ENCODE data around the gene CDH13. TPM values are rescaled to one million over a fixed set of nuclear protein-coding genes. Genes with fewer than 3 reads are reported as not detected.

Gene CDH13
- total RNA-seq, 1 donor from 2014 or later, result not detected

DNA sequence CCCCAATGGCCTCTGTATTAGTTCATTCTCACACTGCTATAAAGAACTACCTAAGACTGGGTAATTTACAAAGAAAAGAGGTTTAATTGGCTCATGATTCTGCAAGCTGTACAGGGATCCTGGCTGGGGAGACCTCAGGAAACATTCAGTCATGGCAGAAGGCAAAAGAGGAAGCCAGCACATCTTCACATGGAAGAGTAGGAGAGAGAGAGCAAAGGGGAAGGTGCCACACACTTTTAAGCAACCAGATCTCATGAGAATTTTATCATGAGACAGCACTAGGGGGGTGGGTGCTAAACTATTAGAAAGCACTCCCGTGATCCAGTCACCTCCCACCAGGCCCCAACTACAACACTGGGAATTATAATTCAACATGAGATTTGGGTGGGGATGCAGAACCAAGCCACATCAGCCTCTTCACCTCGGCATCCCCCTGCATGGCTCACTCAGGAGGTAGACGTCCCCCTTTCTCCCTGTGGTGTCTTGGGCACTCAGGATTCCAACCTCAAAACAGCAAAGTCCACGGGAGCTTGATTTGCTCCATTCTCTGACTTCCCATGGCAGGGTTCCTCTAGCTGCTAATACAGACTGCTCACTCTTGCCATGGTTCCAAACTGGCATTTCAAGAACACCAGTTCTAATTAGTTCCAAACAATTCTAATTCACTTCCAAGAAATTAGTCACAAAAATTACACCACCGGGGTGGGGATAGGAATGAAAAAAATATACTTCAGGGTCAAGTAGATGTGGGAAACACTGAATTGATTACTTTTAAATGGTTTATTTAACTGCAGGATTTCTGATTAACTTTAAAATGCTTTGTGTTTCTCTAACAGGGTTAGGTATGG lies 977.2 kb downstream of the CDH13 start:
- intact Hi-C loops (cut with micrococcal nuclease), result no loop called here
- Mint-ChIP-seq H3K4me1 (no peaks in the 10 kb centered on the region), H3K36me3 (ENCODE audit: low read depth) (no peaks in the 10 kb centered on the region), H3K9me3 (no peaks in the 10 kb centered on the region), H3K27ac (no peak overlapping the region), H3K27me3 (peaks cover 7% of the 10 kb centered on the region), H3K4me3 (no peak overlapping the region)
- TF ChIP-seq, protein P1, sequence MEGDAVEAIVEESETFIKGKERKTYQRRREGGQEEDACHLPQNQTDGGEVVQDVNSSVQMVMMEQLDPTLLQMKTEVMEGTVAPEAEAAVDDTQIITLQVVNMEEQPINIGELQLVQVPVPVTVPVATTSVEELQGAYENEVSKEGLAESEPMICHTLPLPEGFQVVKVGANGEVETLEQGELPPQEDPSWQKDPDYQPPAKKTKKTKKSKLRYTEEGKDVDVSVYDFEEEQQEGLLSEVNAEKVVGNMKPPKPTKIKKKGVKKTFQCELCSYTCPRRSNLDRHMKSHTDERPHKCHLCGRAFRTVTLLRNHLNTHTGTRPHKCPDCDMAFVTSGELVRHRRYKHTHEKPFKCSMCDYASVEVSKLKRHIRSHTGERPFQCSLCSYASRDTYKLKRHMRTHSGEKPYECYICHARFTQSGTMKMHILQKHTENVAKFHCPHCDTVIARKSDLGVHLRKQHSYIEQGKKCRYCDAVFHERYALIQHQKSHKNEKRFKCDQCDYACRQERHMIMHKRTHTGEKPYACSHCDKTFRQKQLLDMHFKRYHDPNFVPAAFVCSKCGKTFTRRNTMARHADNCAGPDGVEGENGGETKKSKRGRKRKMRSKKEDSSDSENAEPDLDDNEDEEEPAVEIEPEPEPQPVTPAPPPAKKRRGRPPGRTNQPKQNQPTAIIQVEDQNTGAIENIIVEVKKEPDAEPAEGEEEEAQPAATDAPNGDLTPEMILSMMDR (IDR thresholded peaks at IDR 0.05), result no peak
- no peak for ATAC-seq (ENCODE audit: low read depth)
- POLR2A ChIA-PET, result no interaction called here
- CTCF ChIA-PET, result no interaction called here
- DNase-seq, result no peak

DNA sequence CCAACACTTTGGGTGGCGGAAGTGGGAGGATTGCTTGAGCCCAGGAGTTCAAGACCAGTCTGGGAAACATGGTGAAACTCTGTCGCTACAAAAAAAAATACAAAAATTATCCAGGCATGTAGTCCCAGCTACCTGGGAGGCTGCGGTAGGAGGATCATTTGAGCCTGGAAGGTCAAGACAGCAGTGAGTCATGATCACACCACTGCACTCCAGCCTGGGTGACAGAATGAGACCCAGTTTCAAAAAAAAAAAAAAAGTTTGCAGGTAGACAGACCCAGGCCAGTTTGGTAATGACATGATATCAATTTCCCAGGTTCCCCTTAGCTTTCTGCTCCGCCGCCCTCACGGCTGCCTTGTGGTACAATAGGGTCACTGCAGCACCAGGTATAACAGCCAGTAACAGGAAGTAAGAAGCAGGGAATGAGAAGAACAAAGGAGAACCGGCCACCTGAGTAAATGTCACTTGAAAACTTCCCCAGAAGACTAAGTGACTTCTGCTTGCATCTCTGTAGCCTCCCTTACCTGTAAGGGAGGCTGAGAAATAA lies 979.8 kb downstream of the CDH13 start:
- DNase-seq (no peak), ATAC-seq (ENCODE audit: low read depth) (no peak)
- H3K9me3 Mint-ChIP-seq, result no peaks in the 10 kb centered on the region
- ChIA-PET CTCF (interaction anchor here (0.7 kb wide), 1 partner anchor 47 kb away, joined by 3 read pairs; no protein-coding TSS in a partner anchor), POLR2A (no interaction called here)
- H3K36me3 Mint-ChIP-seq (ENCODE audit: low read depth), result no peaks in the 10 kb centered on the region
- H3K4me3 Mint-ChIP-seq, result no peak overlapping the region
- intact Hi-C loops (cut with micrococcal nuclease), result no loop called here
- peaks cover 5% of the 10 kb centered on the region for H3K27me3 Mint-ChIP-seq
- no peaks in the 10 kb centered on the region for H3K4me1 Mint-ChIP-seq
- TF ChIP-seq, protein P1 (IDR thresholded peaks at IDR 0.05), result no peak
- H3K27ac Mint-ChIP-seq, result no peak overlapping the region

DNA sequence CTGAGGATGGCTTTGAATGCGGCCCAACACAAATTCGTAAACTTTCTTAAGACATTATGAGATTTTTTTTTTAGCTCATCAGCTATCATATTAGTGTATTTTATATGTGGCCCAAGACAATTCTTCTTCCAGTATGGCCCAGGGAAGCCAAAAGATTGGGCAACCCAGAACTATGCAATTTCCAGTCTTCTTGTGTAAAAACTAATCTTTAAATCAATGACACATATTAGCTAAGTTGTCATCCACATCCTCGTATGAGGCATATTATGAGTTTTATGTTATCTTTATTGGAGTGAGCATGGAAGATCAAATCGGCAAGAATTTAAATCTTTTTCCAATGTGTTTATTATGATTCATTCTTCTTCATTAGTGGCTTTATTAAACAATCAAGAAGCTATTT lies 982.4 kb downstream of the CDH13 start:
- no peaks in the 10 kb centered on the region for H3K36me3 Mint-ChIP-seq (ENCODE audit: low read depth)
- ATAC-seq (ENCODE audit: low read depth), result no peak
- ChIA-PET CTCF (no interaction called here), POLR2A (no interaction called here)
- no peak overlapping the region for H3K4me3 Mint-ChIP-seq
- H3K27me3 Mint-ChIP-seq, result peaks cover 5% of the 10 kb centered on the region
- intact Hi-C loops (cut with micrococcal nuclease), result no loop called here
- TF ChIP-seq, protein P1 (IDR thresholded peaks at IDR 0.05), result no peak
- no peak for DNase-seq
- no peaks in the 10 kb centered on the region for H3K4me1 Mint-ChIP-seq
- no peak overlapping the region for H3K27ac Mint-ChIP-seq
- peaks cover 2% of the 10 kb centered on the region for H3K9me3 Mint-ChIP-seq

DNA sequence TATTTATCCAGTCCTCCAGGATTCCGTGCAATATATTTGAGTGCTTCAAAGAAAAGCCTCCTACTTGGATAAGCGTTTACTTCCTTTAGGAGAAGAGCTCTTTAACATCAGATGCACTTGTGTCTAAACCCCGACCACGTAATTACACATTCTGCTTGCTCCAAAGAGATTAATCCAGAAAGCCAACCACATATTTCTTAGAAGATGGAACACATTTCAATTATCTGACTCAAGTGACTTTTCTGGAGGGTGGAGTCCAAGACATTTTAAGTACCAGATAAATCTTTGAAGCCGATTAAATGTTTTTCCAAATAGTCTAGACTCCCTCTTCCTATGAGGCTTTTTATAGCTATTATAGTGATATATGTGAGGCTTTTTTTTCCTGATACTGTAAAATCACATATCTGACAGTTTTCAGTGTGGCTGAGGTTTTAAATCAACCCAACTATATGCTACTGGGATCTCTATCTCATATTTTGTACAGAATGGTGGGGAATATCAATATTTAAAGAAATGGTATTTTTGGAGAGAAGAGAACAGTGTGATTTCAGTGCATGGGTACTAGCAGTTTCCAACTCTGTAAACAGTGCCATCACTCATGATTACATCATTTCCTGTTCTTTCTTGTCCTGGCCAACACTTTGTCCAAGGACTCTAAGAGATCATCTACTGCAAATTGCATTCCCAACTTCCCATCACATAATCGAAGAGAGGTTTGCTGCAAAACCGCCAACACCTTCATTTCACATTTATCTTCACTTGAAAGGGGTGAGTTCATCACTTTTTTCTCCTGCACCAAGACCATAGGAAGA lies 988.6 kb downstream of the CDH13 start:
- intact Hi-C loops (cut with micrococcal nuclease), result no loop called here
- Mint-ChIP-seq H3K27me3 (peaks cover 9% of the 10 kb centered on the region), H3K36me3 (ENCODE audit: low read depth) (no peaks in the 10 kb centered on the region), H3K4me3 (no peak overlapping the region), H3K4me1 (no peaks in the 10 kb centered on the region), H3K9me3 (peaks cover 2% of the 10 kb centered on the region), H3K27ac (no peak overlapping the region)
- DNase-seq, result no peak
- ChIA-PET CTCF (no interaction called here), POLR2A (no interaction called here)
- ATAC-seq (ENCODE audit: low read depth), result no peak
- TF ChIP-seq, protein P1 (IDR thresholded peaks at IDR 0.05), result no peak

DNA sequence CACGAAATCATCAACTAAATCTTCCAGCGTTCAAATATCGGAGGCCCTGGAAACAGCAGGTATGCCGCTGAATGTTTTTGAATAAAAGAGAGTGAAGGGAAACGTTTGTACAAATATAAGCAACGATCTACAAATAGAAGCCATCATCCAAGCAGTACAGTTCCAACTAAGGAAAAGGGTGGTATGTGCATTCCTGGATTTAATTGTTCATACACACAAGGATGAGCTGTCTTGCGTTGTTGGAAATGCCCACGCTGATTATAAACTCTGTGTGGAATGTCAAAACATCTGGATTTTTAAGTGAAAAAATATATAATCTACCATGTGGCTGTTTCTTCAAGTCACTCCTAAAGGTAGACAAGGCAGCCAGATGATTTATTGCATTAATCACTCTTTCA lies 989.2 kb downstream of the CDH13 start:
- no peak overlapping the region for H3K4me3 Mint-ChIP-seq
- peaks cover 2% of the 10 kb centered on the region for H3K9me3 Mint-ChIP-seq
- no peaks in the 10 kb centered on the region for H3K36me3 Mint-ChIP-seq (ENCODE audit: low read depth)
- intact Hi-C loops (cut with micrococcal nuclease), result no loop called here
- H3K27me3 Mint-ChIP-seq, result peaks cover 9% of the 10 kb centered on the region
- TF ChIP-seq, protein P1 (IDR thresholded peaks at IDR 0.05), result no peak
- ChIA-PET POLR2A (no interaction called here), CTCF (no interaction called here)
- DNase-seq, result no peak
- H3K27ac Mint-ChIP-seq, result no peak overlapping the region
- no peaks in the 10 kb centered on the region for H3K4me1 Mint-ChIP-seq
- ATAC-seq (ENCODE audit: low read depth), result no peak

Data from activated B cell treated with CpG ODN at 0.5 μM for 24 hours (primary cell).